A549 (cell line): ENCODE results near the gene PDZD4. TPM values are rescaled to one million over a fixed set of nuclear protein-coding genes. Genes with fewer than 3 reads are reported as not detected.

Source experiments
- ATAC-seq, 2 experiments: fragments of 200-7000 bp in 1 of 2; fragments of >200 bp in 1 of 2; cut with Nextera tagmentation in 1 of 2; cut with Tn5 transposase in 1 of 2; 3 replicates each; pipeline versions ENCODE4 v1.8.0 to v1.9.1; 2018 to 2020; ENCODE audit warnings: mild to moderate bottlenecking in 1 of 2, moderate library complexity in 1 of 2
- CTCF ChIA-PET: fragments of 300-600 bp; sonication (Branson Sonifier 250); formaldehyde crosslinking; extraction: SDS; loops from one replicate; lab custom pipeline; 2021; ENCODE audit warnings: antibody characterized with exemption, inconsistent platforms; lab: Yijun Ruan, JAX
- POLR2A ChIA-PET: fragments of 350-600 bp; formaldehyde crosslinking; extraction: SDS; loops from one replicate; lab custom pipeline; 2021; ENCODE audit warnings: antibody characterized with exemption, inconsistent platforms; lab: Yijun Ruan, JAX
- DNase-seq, 2 experiments: peaks; one replicate each; pipeline versions ENCODE4 v3.0.0 to v3.0.0-alpha.2; 2011 to 2016; ENCODE audit warnings: low read depth in 1 of 2, low spot score in 1 of 2
- FAIRE-seq: peaks from 2 replicates; lab custom pipeline; 2011; peaks lifted over from hg19 to GRCh38; lab: Jason Lieb, UNC
- H3K27ac ChIP-seq, 2 experiments: fragments of >200 bp; sonication (Bioruptor Twin); formaldehyde crosslinking; 3 replicates each; pipeline ENCODE4 v1.5.1; 2016 to 2017
- H3K4me1 ChIP-seq: fragments of >200 bp; sonication (Bioruptor Twin); formaldehyde crosslinking; 3 replicates; pipeline ENCODE4 v1.6.1; 2016
- H3K4me2 ChIP-seq: fragments of >200 bp; sonication (Bioruptor Twin); formaldehyde crosslinking; 3 replicates; pipeline ENCODE4 v1.6.1; 2016
- H3K4me3 ChIP-seq: fragments of >200 bp; sonication (Bioruptor Twin); formaldehyde crosslinking; 3 replicates; pipeline ENCODE4 v1.5.1; 2016
- H3K9me3 ChIP-seq: fragments of >200 bp; sonication (Bioruptor Twin); formaldehyde crosslinking; 3 replicates; pipeline ENCODE4 v1.6.1; 2016
- BHLHE40 ChIP-seq: IDR thresholded peaks from 2 replicates; pipeline ENCODE4 v1.6.1; 2012; ENCODE audit warnings: low read depth, low read length, inconsistent platforms
- CHD2 ChIP-seq: fragments of 150-350 bp; IDR thresholded peaks from 2 replicates; pipeline ENCODE4 v1.6.1; 2014; ENCODE audit warnings: low read length; ENCODE audit not compliant: partially characterized antibody
- ESRRA ChIP-seq: fragments of 150-350 bp; IDR thresholded peaks from 2 replicates; pipeline ENCODE4 v1.6.1; 2014; ENCODE audit warnings: mild to moderate bottlenecking, low read length, borderline replicate concordance
- FOXS1 ChIP-seq: fragments of 250-450 bp; sonication (Bioruptor Pico); IDR thresholded peaks from 2 replicates; pipeline ENCODE4 v1.5.0; 2020; ENCODE audit warnings: mild to moderate bottlenecking, moderate library complexity
- HDAC2 ChIP-seq: fragments of 200-600 bp; sonication (generic); IDR thresholded peaks from 2 replicates; pipeline ENCODE4 v1.6.1; 2016
- JUN ChIP-seq, 2 experiments: fragments of >200 bp; sonication (Bioruptor Twin); formaldehyde crosslinking; IDR thresholded peaks; 2 replicates in 1 of 2; 3 replicates in 1 of 2; pipeline ENCODE4 v1.6.1; 2016 to 2017
- KDM5A ChIP-seq: fragments of 200-600 bp; sonication (generic); IDR thresholded peaks from 2 replicates; pipeline ENCODE4 v1.6.1; 2016; ENCODE audit warnings: antibody characterized with exemption, mild to moderate bottlenecking
- NPAS2 ChIP-seq: fragments of 250-450 bp; sonication (Bioruptor Pico); IDR thresholded peaks from 2 replicates; pipeline ENCODE4 v1.8.0; 2022; ENCODE audit warnings: mild to moderate bottlenecking, moderate library complexity, borderline replicate concordance
- PHF8 ChIP-seq: fragments of 200-600 bp; sonication (generic); IDR thresholded peaks from 2 replicates; pipeline ENCODE4 v1.6.1; 2016; ENCODE audit warnings: low read depth, mild to moderate bottlenecking, antibody characterized with exemption, moderate library complexity, borderline replicate concordance
- POLR2A ChIP-seq: IDR thresholded peaks from 2 replicates; pipeline ENCODE4 v1.6.1; 2012; ENCODE audit warnings: mild to moderate bottlenecking, low read length
- RFX5 ChIP-seq: fragments of 450-650 bp; IDR thresholded peaks from 2 replicates; pipeline ENCODE4 v1.7.1; 2014; ENCODE audit warnings: antibody characterized with exemption, mild to moderate bottlenecking, moderate library complexity
- RNF2 ChIP-seq: fragments of 200-600 bp; sonication (generic); IDR thresholded peaks from 2 replicates; pipeline ENCODE4 v1.6.1; 2016; ENCODE audit warnings: low read depth, mild to moderate bottlenecking, antibody characterized with exemption, moderate library complexity, borderline replicate concordance
- TFCP2L1 ChIP-seq: fragments of 250-450 bp; sonication (Bioruptor Pico); IDR thresholded peaks from 2 replicates; pipeline ENCODE4 v1.5.0; 2021; ENCODE audit warnings: mild to moderate bottlenecking
- WGBS: methylation state at CpG from one replicate; pipeline ENCODE4 v1.1.6; 2017; ENCODE audit errors: missing lambda C conversion rate; 5-methylcytosine and 5-hydroxymethylcytosine counted together
- polyA plus RNA-seq, 4 experiments: library from polyadenylated mRNA; depleted of rRNA in 3 of 4; stranded (reverse); fragments of >200 nt; fragmentation: RNase III in 1 of 4; extraction: RNeasy Plus Mini Kit Qiagen cat#74134 plus additional on column Dnase treatment in 1 of 4; gene quantifications; 2 replicates in 3 of 4; 3 replicates in 1 of 4; pipeline ENCODE4 v1.2.3, GENCODE V29; 2011 to 2017
- TF ChIP-seq, protein P1 (sequence below): IDR thresholded peaks from 2 replicates; pipeline ENCODE4 v1.6.1; 2012; ENCODE audit warnings: low read depth, borderline replicate concordance
- TF ChIP-seq, protein P2 (sequence below): IDR thresholded peaks from 2 replicates; pipeline ENCODE4 v1.6.1; 2012
- TF ChIP-seq, protein P3 (sequence below): fragments of 200-600 bp; sonication (generic); IDR thresholded peaks from 2 replicates; pipeline ENCODE4 v1.6.1; 2016; ENCODE audit warnings: antibody characterized with exemption, mild to moderate bottlenecking, moderate library complexity
- TF ChIP-seq, protein P4 (sequence below): fragments of 450-650 bp; IDR thresholded peaks from 2 replicates; pipeline ENCODE4 v1.6.1; 2014; ENCODE audit warnings: antibody characterized with exemption
- TF ChIP-seq, protein P5 (sequence below): IDR thresholded peaks from 2 replicates; pipeline ENCODE4 v1.6.1; 2012

The PDZD4 gene
- polyA plus RNA-seq, 2 of the 4 experiments (the other 2 are of a cell fraction), result 1.2 to 3.0 TPM

DNA sequence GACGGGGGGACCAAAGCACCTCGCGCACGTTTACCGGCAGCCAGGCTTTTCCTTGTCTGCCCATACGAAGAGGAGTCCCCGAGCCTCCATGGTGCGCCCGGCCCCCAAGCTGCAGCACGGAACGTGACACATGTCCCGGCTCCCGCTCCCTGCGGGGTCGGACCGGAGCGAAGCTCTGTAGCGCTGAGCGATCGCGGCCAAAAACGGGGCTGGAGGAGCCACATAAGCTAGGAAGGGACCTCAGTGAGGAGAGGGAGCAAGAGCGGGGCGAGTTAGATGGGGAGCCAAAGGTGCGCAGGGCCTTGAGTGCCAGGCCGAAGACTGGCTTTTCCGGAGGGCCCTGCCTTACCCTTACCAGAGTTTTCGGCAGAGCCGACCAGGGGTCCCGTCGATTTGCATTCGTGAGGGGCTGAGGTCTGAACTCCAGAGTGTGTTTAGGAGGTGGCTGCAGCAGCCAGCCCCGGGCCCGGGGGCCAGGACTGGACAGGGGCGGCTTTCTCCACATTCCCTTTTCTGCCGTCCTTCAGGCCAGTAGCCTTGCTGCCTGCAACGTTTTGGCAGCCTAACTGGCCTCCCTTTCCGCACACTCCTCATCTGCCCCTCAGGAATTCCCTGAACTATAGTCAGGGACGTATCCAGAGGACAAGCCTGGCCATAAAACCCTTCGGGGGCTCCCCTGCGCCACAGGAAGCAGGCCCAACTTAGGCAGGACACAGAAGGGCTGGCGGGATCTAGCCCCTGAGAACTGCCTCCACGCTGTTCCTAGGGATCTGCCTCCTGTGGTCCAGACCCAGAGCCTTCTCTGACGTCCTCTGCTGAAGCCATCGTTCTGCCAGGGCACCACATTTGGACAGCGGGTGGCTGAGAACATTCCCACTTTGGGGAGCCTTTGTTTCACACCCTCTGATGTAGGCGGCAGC lies 35.2 kb downstream of the PDZD4 start:
- CTCF ChIA-PET, result interaction anchor here (0.7 to 1.5 kb wide), 3 partner anchors 13 to 158 kb away, joined by 3 to 5 read pairs (median 3); no protein-coding TSS in a partner anchor
- H3K27ac ChIP-seq, result peak overlapping the region; percentile 92 to 98
- peak overlapping the region; percentile 79 for H3K4me3 ChIP-seq
- peak; percentile 8 to 9; a peak in 4 of 6 replicates for ATAC-seq
- FAIRE-seq, result no peak
- POLR2A ChIA-PET, result interaction anchor here (0.7 to 1.6 kb wide), 8 partner anchors 9 to 133 kb away, joined by 3 to 12 read pairs (median 4); partner anchors contain the start of gene ARHGAP4
- peak overlapping the region; percentile 94 for H3K4me2 ChIP-seq
- no peaks in the 10 kb centered on the region for H3K9me3 ChIP-seq
- H3K4me1 ChIP-seq, result peaks cover 15% of the 10 kb centered on the region; the same call in 2 of the 3 replicates
- DNase-seq, result peak in 1 of 2 experiments; percentile 17
- TF ChIP-seq KDM5A (0 out of 2 replicates have a peak, but pooled peaks have one; percentile 32), TFCP2L1 (CRISPR knock-in tag) (no peak), RNF2 (no peak), PHF8 (peak; percentile 29), ESRRA (no peak)
- TF ChIP-seq, all 56 proteins: peak for 2
- 36% methylated on average over 17 of the region's 47 CpGs for WGBS

DNA sequence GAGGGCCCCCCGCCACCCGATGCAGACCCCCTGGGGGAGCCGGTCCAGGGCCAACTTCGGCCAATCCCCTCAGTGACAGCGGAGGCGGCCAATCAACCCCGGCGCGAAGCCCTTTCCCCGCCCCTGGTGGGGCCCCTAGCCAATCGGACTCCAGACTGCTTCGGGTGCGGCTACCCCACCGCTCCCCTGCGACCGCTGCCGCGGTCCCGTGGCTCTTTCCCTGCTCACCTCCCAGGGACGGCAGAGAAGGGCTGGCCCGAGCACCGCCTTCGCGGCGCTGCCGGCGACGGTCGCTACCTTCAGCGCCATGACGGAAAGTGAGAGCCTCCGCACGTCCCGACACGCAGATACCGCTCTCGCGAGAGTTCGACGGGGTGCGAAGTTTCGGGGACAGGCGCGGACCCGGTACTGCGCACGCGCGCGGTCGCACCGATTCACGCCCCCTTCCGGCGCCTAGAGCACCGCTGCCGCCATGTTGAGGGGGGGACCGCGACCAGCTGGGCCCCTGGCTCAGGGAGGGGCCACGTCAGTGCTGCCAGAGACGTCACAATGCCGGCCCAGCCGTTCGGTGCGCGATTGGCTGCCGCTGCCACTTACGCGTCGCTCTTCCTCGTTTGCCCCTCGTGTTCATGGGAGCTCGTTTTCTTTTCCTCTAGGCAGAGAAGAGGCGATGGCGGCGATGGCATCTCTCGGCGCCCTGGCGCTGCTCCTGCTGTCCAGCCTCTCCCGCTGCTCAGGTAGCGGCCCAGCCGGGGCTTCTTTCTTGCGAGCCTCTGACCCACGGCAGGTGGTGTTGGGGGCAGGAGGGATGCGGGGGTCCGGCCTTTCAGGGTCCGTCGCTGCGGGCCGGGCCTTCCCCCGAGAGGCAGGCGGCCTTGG lies 36.1 kb downstream of the PDZD4 start, which contains the start of the genes IDH3G and SSR4:
TSS of gene IDH3G (minus strand) at position 358 of the 879 bp plus-strand sequence. CDS start at position 309, 49 bp downstream.
TSS of gene SSR4 (plus strand) at position 651 of the 879 bp plus-strand sequence. CDS start at position 671, 20 bp downstream.
- Histone ChIP-seq H3K27ac (peak within 1 kb of the TSS; percentile 92 to 98), H3K4me1 (peaks cover 15% of the 10 kb centered on the region; the same call in 2 of the 3 replicates), H3K4me3 (peak within 1 kb of the TSS; percentile 79), H3K9me3 (no peaks in the 10 kb centered on the region), H3K4me2 (peak within 1 kb of the TSS; percentile 94)
- ATAC-seq (peak; percentile 92 to 95), FAIRE-seq (peak; percentile 99), DNase-seq (peak; percentile 96 to 97)
- WGBS, result 1% methylated on average over 25 of the region's 92 CpGs
- TF ChIP-seq RFX5 (peak; percentile 57; the same call in 1 of the 2 replicates), HDAC2 (no peak), PHF8 (peak; percentile 83; the same call in 1 of the 2 replicates), FOXS1 (no peak), POLR2A (peak; percentile 64), BHLHE40 (no peak), JUN (IDR thresholded peaks at IDR 0.05) (peak in 1 of 2 experiments; percentile 63; a peak in 3 of 5 replicates), CHD2 (peak; percentile 93), NPAS2 (CRISPR knock-in tag) (no peak)
- TF ChIP-seq, protein P1, sequence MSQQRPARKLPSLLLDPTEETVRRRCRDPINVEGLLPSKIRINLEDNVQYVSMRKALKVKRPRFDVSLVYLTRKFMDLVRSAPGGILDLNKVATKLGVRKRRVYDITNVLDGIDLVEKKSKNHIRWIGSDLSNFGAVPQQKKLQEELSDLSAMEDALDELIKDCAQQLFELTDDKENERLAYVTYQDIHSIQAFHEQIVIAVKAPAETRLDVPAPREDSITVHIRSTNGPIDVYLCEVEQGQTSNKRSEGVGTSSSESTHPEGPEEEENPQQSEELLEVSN, result peak; percentile 76
- TF ChIP-seq, protein P2, sequence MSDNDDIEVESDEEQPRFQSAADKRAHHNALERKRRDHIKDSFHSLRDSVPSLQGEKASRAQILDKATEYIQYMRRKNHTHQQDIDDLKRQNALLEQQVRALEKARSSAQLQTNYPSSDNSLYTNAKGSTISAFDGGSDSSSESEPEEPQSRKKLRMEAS, result peak; percentile 92
- TF ChIP-seq, protein P3, sequence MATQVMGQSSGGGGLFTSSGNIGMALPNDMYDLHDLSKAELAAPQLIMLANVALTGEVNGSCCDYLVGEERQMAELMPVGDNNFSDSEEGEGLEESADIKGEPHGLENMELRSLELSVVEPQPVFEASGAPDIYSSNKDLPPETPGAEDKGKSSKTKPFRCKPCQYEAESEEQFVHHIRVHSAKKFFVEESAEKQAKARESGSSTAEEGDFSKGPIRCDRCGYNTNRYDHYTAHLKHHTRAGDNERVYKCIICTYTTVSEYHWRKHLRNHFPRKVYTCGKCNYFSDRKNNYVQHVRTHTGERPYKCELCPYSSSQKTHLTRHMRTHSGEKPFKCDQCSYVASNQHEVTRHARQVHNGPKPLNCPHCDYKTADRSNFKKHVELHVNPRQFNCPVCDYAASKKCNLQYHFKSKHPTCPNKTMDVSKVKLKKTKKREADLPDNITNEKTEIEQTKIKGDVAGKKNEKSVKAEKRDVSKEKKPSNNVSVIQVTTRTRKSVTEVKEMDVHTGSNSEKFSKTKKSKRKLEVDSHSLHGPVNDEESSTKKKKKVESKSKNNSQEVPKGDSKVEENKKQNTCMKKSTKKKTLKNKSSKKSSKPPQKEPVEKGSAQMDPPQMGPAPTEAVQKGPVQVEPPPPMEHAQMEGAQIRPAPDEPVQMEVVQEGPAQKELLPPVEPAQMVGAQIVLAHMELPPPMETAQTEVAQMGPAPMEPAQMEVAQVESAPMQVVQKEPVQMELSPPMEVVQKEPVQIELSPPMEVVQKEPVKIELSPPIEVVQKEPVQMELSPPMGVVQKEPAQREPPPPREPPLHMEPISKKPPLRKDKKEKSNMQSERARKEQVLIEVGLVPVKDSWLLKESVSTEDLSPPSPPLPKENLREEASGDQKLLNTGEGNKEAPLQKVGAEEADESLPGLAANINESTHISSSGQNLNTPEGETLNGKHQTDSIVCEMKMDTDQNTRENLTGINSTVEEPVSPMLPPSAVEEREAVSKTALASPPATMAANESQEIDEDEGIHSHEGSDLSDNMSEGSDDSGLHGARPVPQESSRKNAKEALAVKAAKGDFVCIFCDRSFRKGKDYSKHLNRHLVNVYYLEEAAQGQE, result peak; percentile 89
- TF ChIP-seq, protein P4, sequence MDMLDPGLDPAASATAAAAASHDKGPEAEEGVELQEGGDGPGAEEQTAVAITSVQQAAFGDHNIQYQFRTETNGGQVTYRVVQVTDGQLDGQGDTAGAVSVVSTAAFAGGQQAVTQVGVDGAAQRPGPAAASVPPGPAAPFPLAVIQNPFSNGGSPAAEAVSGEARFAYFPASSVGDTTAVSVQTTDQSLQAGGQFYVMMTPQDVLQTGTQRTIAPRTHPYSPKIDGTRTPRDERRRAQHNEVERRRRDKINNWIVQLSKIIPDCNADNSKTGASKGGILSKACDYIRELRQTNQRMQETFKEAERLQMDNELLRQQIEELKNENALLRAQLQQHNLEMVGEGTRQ, result peak; percentile 3; the same call in 1 of the 2 replicates
- TF ChIP-seq, protein P5, sequence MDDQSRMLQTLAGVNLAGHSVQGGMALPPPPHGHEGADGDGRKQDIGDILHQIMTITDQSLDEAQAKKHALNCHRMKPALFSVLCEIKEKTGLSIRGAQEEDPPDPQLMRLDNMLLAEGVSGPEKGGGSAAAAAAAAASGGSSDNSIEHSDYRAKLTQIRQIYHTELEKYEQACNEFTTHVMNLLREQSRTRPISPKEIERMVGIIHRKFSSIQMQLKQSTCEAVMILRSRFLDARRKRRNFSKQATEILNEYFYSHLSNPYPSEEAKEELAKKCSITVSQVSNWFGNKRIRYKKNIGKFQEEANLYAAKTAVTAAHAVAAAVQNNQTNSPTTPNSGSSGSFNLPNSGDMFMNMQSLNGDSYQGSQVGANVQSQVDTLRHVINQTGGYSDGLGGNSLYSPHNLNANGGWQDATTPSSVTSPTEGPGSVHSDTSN, result peak; percentile 79
- CTCF ChIA-PET, result interaction anchor here (0.7 to 2.2 kb wide), 4 partner anchors 12 to 158 kb away, joined by 3 to 7 read pairs (median 4); no protein-coding TSS in a partner anchor
- POLR2A ChIA-PET, result interaction anchor here (0.7 to 1.6 kb wide), 9 partner anchors 9 to 134 kb away, joined by 3 to 12 read pairs (median 4); partner anchors contain the start of gene ARHGAP4
